BLaER1 (cell line): Measurements from ENCODE around the gene RPUSD1.

Source experiments
- H3K27ac ChIP-seq: shearing (Covaris generic); formaldehyde crosslinking; 2 replicates; pipeline ENCODE4 v1.8.1; 2022
- H3K27me3 ChIP-seq: shearing (Covaris generic); formaldehyde crosslinking; 2 replicates; pipeline ENCODE4 v1.8.1; 2022
- H3K36me3 ChIP-seq: shearing (Covaris generic); formaldehyde crosslinking; 2 replicates; pipeline ENCODE4 v1.8.1; 2022
- H3K4me1 ChIP-seq: shearing (Covaris generic); formaldehyde crosslinking; 2 replicates; pipeline ENCODE4 v1.8.1; 2022
- H3K4me2 ChIP-seq: shearing (Covaris generic); formaldehyde crosslinking; 2 replicates; pipeline ENCODE4 v1.8.1; 2022
- H3K4me3 ChIP-seq: shearing (Covaris generic); formaldehyde crosslinking; 2 replicates; pipeline ENCODE4 v1.8.1; 2022
- H3K9ac ChIP-seq: shearing (Covaris generic); formaldehyde crosslinking; 2 replicates; pipeline ENCODE4 v1.8.1; 2022
- H3K9me3 ChIP-seq: shearing (Covaris generic); formaldehyde crosslinking; 2 replicates; pipeline ENCODE4 v1.8.1; 2022
- H4K20me1 ChIP-seq: shearing (Covaris generic); formaldehyde crosslinking; 2 replicates; pipeline ENCODE4 v1.8.1; 2022
- Cebpa-rat ChIP-seq: shearing (Covaris generic); IDR thresholded peaks from 2 replicates; pipeline ENCODE4 v1.8.1; 2022

Gene RPUSD1

DNA sequence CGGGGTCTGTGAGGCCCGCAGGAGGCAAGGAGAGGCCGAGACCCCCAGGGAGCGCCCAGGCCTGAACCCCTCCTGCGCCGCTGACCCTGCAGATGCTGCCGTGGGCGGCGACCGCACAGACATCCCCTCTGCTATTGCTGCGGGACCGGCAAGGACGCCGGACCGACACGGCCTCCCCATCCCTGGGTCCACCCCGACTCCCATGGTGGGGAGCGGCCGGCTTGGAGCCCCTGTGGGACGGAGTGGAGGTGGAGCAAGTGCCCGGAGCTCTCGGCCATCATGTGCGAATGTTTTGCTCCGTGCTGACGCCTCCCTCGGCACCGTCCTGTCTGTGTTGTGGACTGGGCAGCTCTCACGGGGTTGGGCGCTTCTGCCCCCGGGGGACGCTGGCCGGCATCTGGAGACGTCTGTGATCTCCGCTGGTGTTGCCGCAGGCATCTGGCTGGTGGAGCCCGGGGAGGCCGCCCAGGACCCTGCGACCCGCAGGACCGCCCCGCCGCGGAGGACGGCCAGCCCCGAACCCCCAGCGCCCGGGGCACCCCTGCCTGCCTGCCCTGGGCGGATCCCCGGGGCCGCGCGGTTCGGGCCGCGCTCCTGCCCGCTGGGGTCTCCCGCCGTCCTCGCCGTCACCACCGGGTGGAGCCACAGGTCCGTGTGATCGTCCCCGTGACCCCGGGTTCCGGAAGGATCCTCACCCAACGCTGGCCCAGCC is 25.2 kb upstream of the RPUSD1 start:
- Histone ChIP-seq H3K27me3 (peaks cover 50% of the 10 kb centered on the region), H3K4me2 (peak overlapping the region; percentile 77), H3K4me3 (no peak overlapping the region), H3K9me3 (peaks cover 16% of the 10 kb centered on the region), H3K4me1 (peaks cover 62% of the 10 kb centered on the region), H3K27ac (no peak overlapping the region), H3K36me3 (no peaks in the 10 kb centered on the region), H4K20me1 (no peaks in the 10 kb centered on the region; the same call in 1 of the 2 replicates), H3K9ac (no peak overlapping the region)
- no peak for TF ChIP-seq Cebpa-rat

DNA sequence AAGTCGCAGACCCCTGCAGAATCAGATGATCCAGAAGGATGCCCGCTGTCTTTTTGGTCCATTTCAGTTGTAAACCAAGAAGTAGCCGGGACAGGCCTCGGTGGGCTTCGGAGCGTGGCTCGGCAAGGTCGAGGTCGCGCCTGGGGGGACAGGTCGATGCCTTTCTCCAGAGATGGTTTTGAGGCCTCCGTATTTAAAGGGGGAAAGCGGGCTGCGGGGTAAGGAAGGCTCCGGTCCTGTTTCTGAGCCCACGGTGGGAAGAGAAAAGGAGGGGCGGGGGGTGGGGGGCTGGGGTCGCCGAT is 19.9 kb upstream of the RPUSD1 start:
- H3K27me3 ChIP-seq = peaks cover 97% of the 10 kb centered on the region

DNA sequence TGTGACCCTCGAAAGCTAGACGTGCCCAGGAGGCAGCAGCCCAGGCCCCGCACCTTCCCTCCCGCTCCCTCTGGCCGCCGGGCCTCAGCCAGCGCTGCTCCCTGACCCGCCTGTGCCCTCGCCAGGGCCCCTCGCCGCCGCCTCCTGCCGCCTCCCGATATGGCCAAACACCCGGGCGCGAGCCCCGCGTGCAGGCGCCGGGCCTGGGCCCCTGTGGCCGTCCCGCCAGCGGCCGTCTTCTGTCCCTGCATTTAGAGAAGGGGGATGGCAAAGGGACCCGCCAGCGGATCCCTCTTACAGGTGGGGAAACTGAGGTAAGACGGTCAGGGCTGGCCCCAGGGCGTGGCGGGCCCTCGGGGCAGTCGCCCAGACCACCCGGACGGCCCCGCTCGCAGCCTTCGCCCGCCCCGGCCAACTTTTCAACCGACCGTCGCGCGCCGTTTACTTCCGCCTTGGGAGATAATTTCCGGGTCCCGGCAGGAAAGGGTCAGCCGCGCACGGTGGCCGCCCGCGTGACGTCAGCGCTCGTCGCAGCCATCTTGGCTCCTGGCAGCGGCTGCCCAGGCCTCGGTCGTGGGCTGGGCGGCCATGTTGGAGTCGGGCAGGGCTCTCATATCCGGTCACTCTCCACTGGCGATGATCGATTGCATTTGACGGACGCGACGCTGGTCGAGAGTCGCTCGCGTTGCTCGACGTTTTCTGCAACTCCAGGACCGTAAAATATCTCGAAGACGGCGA is 19.3 kb upstream of the RPUSD1 start:
- Histone ChIP-seq H3K27ac (no peak overlapping the region), H3K9me3 (peaks cover 6% of the 10 kb centered on the region), H3K9ac (peak overlapping the region; percentile 28; the same call in 1 of the 2 replicates), H3K36me3 (no peaks in the 10 kb centered on the region), H3K4me1 (peaks cover 32% of the 10 kb centered on the region), H3K4me2 (peak overlapping the region; percentile 69), H3K27me3 (peaks cover 97% of the 10 kb centered on the region), H3K4me3 (peak overlapping the region; percentile 59), H4K20me1 (peaks cover 18% of the 10 kb centered on the region; the same call in 1 of the 2 replicates)
- no peak for TF ChIP-seq Cebpa-rat

More for the DNA sequence above, 19.9 kb upstream of the RPUSD1 start:
- TF ChIP-seq Cebpa-rat = no peak
- H3K9ac ChIP-seq = no peak overlapping the region
- H3K4me2 ChIP-seq = no peak overlapping the region; the same call in 1 of the 2 replicates
- H3K9me3 ChIP-seq = peaks cover 6% of the 10 kb centered on the region
- H3K4me3 ChIP-seq = peak overlapping the region; percentile 59
- H3K27ac ChIP-seq = no peak overlapping the region
- H4K20me1 ChIP-seq = peaks cover 13% of the 10 kb centered on the region; the same call in 1 of the 2 replicates
- no peaks in the 10 kb centered on the region for H3K36me3 ChIP-seq
- H3K4me1 ChIP-seq = peaks cover 31% of the 10 kb centered on the region

DNA sequence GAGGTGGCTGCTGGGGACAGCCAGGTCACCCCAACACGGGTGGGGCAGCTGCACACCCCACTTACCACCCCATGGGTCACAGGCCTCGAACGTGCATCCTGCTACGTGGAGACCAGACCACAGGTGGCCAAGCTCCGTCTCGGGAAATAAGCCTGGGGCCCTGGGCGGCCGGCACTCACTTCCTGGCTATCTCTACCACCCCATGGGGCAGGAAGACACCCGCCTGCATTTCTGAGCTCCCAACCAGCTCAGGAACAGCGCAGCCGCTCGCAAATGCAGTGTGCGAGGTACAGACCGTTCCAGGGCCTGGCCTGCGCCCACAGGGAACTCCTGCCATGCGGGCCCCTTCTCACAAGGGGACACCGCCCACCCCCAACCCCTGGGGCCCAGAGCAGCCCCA is 17.3 kb upstream of the RPUSD1 start:
- TF ChIP-seq Cebpa-rat = no peak
- Histone ChIP-seq H3K4me3 (no peak overlapping the region), H3K36me3 (no peaks in the 10 kb centered on the region), H3K4me1 (peaks cover 45% of the 10 kb centered on the region), H3K9me3 (peaks cover 6% of the 10 kb centered on the region), H3K4me2 (no peak overlapping the region), H3K27ac (no peak overlapping the region), H4K20me1 (peaks cover 38% of the 10 kb centered on the region), H3K27me3 (peaks cover 100% of the 10 kb centered on the region), H3K9ac (no peak overlapping the region)

DNA sequence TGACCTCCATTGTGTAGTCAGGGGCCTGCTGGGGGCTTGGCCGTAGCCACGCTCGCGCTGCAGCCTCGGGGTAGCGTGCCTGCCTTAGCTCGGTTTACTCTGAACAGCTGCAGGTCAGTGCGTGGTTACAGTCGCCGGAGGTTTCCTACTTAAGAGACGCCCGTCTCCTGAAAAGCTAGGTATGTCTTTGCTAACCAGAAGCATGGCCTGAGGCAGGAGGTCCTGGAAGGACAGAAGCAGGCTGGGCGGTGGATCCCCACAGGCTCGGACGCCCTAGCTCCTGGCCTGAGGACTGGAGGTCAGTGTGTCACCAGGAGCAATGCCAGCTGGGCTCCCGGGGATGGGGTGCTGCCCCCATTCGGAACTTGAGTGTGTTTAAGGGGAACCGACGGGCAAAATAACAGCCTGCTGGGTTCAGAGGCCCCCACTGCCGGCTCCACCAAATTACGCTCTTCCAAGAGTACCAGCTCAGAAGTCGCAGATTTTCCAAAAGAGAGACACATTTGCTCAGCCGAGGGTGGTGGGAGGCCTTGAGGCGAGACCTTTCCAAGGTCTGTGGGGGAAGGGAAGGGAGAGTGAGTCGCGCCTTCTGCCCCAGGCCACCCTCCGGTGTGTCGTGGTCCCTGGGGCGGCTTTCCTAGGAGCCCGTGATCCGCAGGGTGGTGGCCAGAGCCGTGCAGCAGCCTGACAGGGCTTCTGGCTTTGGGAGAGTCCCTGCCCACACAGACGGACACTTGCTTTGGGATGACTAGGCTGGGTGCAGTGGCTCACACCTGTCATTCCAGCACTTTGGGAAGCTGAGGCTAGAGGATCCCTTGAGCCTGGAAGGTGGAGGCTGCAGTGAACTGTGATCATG is 16.2 kb upstream of the RPUSD1 start:
- Histone ChIP-seq H3K9ac (no peak overlapping the region), H3K4me2 (no peak overlapping the region), H3K27ac (no peak overlapping the region), H3K4me1 (peaks cover 40% of the 10 kb centered on the region), H3K27me3 (peaks cover 100% of the 10 kb centered on the region), H3K36me3 (no peaks in the 10 kb centered on the region), H3K4me3 (no peak overlapping the region), H4K20me1 (peaks cover 47% of the 10 kb centered on the region), H3K9me3 (peaks cover 6% of the 10 kb centered on the region)
- TF ChIP-seq Cebpa-rat = no peak

DNA sequence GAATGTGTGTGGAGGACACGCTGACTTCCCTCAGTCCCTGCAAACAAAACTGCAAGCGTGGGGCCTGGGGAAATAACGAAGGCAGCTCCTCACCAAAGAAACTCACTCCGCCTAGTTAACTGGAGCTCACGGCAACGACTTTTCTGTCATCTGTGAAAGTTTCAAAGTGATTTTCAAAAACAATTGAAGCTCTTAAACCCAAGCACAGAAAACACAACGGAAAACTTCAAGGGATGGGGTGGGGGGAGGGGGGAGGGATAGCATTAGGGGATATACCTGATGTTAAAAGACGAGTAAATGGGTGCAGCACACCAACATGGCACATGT is 15.5 kb upstream of the RPUSD1 start:
- no peak overlapping the region for H3K9ac ChIP-seq
- H3K4me1 ChIP-seq = peaks cover 35% of the 10 kb centered on the region
- H3K27me3 ChIP-seq = peaks cover 100% of the 10 kb centered on the region
- H3K9me3 ChIP-seq = peaks cover 6% of the 10 kb centered on the region; the same call in 1 of the 2 replicates
- H3K36me3 ChIP-seq = no peaks in the 10 kb centered on the region
- no peak overlapping the region for H3K27ac ChIP-seq
- peaks cover 54% of the 10 kb centered on the region for H4K20me1 ChIP-seq
- no peak for TF ChIP-seq Cebpa-rat
- H3K4me2 ChIP-seq = no peak overlapping the region
- H3K4me3 ChIP-seq = no peak overlapping the region

DNA sequence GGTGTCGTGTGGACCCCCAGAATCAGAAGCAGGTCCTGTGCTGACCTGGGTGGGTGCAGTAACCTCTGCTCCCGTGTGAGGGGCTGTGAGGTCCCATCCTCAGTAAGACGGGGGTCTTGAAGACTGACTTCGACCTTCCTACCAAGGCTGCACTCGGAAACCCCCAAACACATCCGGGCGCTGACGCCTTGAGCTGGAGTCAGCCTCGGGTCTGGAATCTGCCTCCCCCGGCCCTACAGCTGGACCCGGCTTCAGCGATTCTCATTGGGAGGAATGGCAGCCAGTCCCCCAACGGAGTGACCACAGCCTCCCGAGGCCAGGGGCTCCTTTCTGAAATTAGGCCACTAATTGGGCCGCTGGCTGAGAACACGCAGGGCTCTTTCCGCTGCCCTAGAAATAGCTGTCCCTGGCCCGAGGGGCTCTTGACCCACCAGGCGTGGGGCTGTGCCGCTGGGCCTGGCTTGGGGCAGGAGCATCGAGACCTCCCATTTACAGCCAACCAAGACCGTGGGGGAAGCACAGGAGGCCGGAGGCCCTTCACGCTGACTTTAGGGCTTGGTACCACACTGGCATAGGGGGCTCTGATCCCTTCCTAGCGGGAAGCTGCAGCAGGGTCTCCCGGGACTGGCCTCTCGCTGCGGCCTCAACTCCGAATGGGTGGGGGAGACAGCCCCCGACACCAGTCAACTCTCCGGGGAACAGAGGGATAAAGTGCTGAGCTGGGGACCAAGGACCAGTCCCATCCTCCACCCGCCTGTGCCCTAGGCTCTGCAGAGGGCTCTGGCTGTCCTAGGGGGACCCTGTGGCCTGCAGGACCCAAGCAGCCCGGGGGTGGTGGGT is 15.0 kb upstream of the RPUSD1 start:
- peaks cover 56% of the 10 kb centered on the region for H4K20me1 ChIP-seq
- H3K9me3 ChIP-seq = peaks cover 6% of the 10 kb centered on the region; the same call in 1 of the 2 replicates
- TF ChIP-seq Cebpa-rat = no peak
- H3K4me2 ChIP-seq = no peak overlapping the region
- H3K4me3 ChIP-seq = no peak overlapping the region
- no peak overlapping the region for H3K9ac ChIP-seq
- H3K4me1 ChIP-seq = peaks cover 35% of the 10 kb centered on the region
- H3K27me3 ChIP-seq = peaks cover 98% of the 10 kb centered on the region
- H3K27ac ChIP-seq = no peak overlapping the region
- H3K36me3 ChIP-seq = no peaks in the 10 kb centered on the region

DNA sequence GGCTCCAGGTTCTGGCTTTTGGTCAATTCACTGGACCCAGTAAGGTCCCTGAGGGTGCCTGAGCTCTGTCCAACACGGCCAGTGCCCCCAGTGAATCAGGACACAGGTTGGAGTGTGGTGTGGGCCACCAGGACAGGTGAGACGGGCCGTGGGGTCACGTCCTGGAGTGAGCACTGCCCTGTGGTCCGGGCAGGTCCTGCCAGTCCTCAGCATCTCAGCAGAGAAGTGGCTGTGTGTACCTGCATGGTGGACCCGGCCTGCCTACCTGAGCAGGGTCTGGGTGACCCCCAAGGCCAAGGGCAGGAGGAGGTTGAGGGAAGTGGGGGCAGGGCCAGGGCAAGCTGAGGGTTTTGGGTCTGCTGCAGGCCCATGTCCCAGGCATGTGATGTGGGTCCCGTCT is 14.3 kb upstream of the RPUSD1 start:
- peaks cover 56% of the 10 kb centered on the region for H4K20me1 ChIP-seq
- H3K36me3 ChIP-seq = no peaks in the 10 kb centered on the region
- peaks cover 30% of the 10 kb centered on the region for H3K4me1 ChIP-seq
- peaks cover under 1% of the 10 kb centered on the region; the same call in 1 of the 2 replicates for H3K9me3 ChIP-seq
- no peak overlapping the region for H3K4me3 ChIP-seq
- H3K4me2 ChIP-seq = no peak overlapping the region
- H3K9ac ChIP-seq = no peak overlapping the region
- peaks cover 95% of the 10 kb centered on the region for H3K27me3 ChIP-seq
- no peak for TF ChIP-seq Cebpa-rat
- H3K27ac ChIP-seq = no peak overlapping the region
